SK-N-SH (cell line): Measurements from ENCODE around the gene DLEU7. TPM values are rescaled to one million over a fixed set of nuclear protein-coding genes. Genes with fewer than 3 reads are reported as not detected.

Experiments
- CTCF ChIA-PET: fragments of 300-600, 350-600 bp; formaldehyde crosslinking; extraction: SDS; loops from one replicate; lab custom pipeline; 2021; lab: Yijun Ruan, JAX
- POLR2A ChIA-PET: fragments of 350-600 bp; sonication (Branson Sonifier 250); formaldehyde crosslinking; extraction: SDS; loops from one replicate; lab custom pipeline; 2020; ENCODE audit warnings: antibody characterized with exemption, inconsistent platforms; lab: Yijun Ruan, JAX
- DNase-seq: peaks from one replicate; pipeline ENCODE4 v3.0.0; 2012
- H2AFZ ChIP-seq: fragments of 200-600 bp; sonication (generic); 2 replicates; pipeline ENCODE4 v1.8.1; 2016; ENCODE audit warnings: antibody characterized with exemption, mild to moderate bottlenecking, low read depth
- H3F3A ChIP-seq: fragments of 200-600 bp; sonication (generic); replicated peaks from 2 replicates; pipeline ENCODE3; 2016; ENCODE audit warnings: antibody characterized with exemption, mild to moderate bottlenecking; ENCODE audit not compliant: insufficient read depth
- H3K27ac ChIP-seq, 2 experiments: fragments of 200-500 bp in 1 of 2; fragments of 200-600 bp in 1 of 2; sonication (Bioruptor generic) in 1 of 2; sonication (generic), shearing (Covaris generic) in 1 of 2; 2 replicates each; pipeline versions ENCODE4 v1.5.1 to v1.6.1; 2014 to 2016; ENCODE audit warnings: low read depth in 2 of 2, inconsistent platforms in 1 of 2, low read length in 1 of 2, mild to moderate bottlenecking in 1 of 2, mixed read lengths in 1 of 2
- H3K27me3 ChIP-seq: fragments of 200-600 bp; sonication (generic), shearing (Covaris generic); 2 replicates; pipeline ENCODE4 v1.6.1; 2016; ENCODE audit warnings: mixed run types; ENCODE audit not compliant: insufficient read depth
- H3K36me3 ChIP-seq, 2 experiments: fragments of 200-500 bp in 1 of 2; fragments of 200-600 bp in 1 of 2; sonication (Bioruptor generic) in 1 of 2; sonication (generic) in 1 of 2; replicated peaks in 1 of 2; 2 replicates each; pipeline versions ENCODE3 to v1.5.1; 2014 to 2016; ENCODE audit warnings: low read length in 1 of 2, mild to moderate bottlenecking in 1 of 2; ENCODE audit not compliant: insufficient read depth in 2 of 2, control insufficient read depth in 1 of 2
- H3K4me1 ChIP-seq, 2 experiments: fragments of 200-500 bp in 1 of 2; fragments of 200-600 bp in 1 of 2; sonication (Bioruptor generic) in 1 of 2; sonication (generic), shearing (Covaris generic) in 1 of 2; 2 replicates each; pipeline versions ENCODE4 v1.5.1 to v1.6.1; 2014 to 2016; ENCODE audit warnings: low read depth in 1 of 2, low read length in 1 of 2, mixed run types in 1 of 2; ENCODE audit not compliant: insufficient read depth in 2 of 2, control insufficient read depth in 1 of 2
- H3K4me2 ChIP-seq: fragments of 200-600 bp; sonication (generic), shearing (Covaris generic); 2 replicates; pipeline ENCODE4 v1.6.1; 2017; ENCODE audit warnings: mixed run types
- H3K4me3 ChIP-seq, 2 experiments: fragments of 200-500 bp in 1 of 2; fragments of 200-600 bp in 1 of 2; sonication (Bioruptor generic) in 1 of 2; sonication (generic), shearing (Covaris generic) in 1 of 2; 2 replicates each; pipeline versions ENCODE4 v1.5.1 to v1.8.1; 2014 to 2016; ENCODE audit warnings: low read depth in 2 of 2, inconsistent platforms in 1 of 2, low read length in 1 of 2, mild to moderate bottlenecking in 1 of 2, mixed read lengths in 1 of 2, moderate library complexity in 1 of 2
- H3K79me2 ChIP-seq: fragments of 200-600 bp; sonication (generic); 2 replicates; pipeline ENCODE4 v1.8.1; 2017; ENCODE audit warnings: mild to moderate bottlenecking; ENCODE audit not compliant: insufficient read depth
- H3K9ac ChIP-seq: fragments of 200-600 bp; sonication (generic); 2 replicates; pipeline ENCODE4 v1.6.1; 2017; ENCODE audit warnings: mixed run types
- H3K9me2 ChIP-seq: fragments of 200-600 bp; sonication (generic); 2 replicates; pipeline ENCODE4 v1.6.1; 2017; ENCODE audit warnings: mixed run types
- H3K9me3 ChIP-seq: fragments of 200-600 bp; sonication (generic); 2 replicates; pipeline ENCODE4 v1.6.1; 2017; ENCODE audit warnings: mixed run types, mild to moderate bottlenecking, moderate library complexity
- H4K20me1 ChIP-seq: fragments of 200-600 bp; sonication (generic); 2 replicates; pipeline ENCODE4 v1.6.1; 2017; ENCODE audit warnings: mild to moderate bottlenecking, mixed run types; ENCODE audit not compliant: insufficient read depth
- EP300 ChIP-seq, 2 experiments: IDR thresholded peaks; 2 replicates each; pipeline versions ENCODE4 v1.4.0 to v1.6.1; 2012; ENCODE audit warnings: borderline replicate concordance in 1 of 2, low read depth in 1 of 2, low read length in 1 of 2
- FOSL2 ChIP-seq: IDR thresholded peaks from 2 replicates; pipeline ENCODE4 v1.4.0; 2012; ENCODE audit warnings: low read depth, mild to moderate bottlenecking, moderate library complexity, borderline replicate concordance
- JUND ChIP-seq: IDR thresholded peaks from 2 replicates; pipeline ENCODE4 v1.4.0; 2012
- MXI1 ChIP-seq: IDR thresholded peaks from 2 replicates; pipeline ENCODE4 v1.6.1; 2012; ENCODE audit warnings: mild to moderate bottlenecking, low read depth, low read length, improper control_type of control experiment
- POLR2AphosphoS5 ChIP-seq: IDR thresholded peaks from 2 replicates; pipeline ENCODE4 v1.6.1; 2012; ENCODE audit warnings: low read depth, low read length
- RAD21 ChIP-seq: IDR thresholded peaks from 2 replicates; pipeline ENCODE4 v1.6.1; 2012; ENCODE audit warnings: mild to moderate bottlenecking, low read length
- RXRA ChIP-seq: IDR thresholded peaks from 2 replicates; pipeline ENCODE4 v1.4.0; 2012; ENCODE audit warnings: low read depth, mild to moderate bottlenecking, borderline replicate concordance
- SIN3A ChIP-seq: IDR thresholded peaks from 2 replicates; pipeline ENCODE4 v1.6.1; 2012; ENCODE audit warnings: low read depth, mild to moderate bottlenecking, low read length, moderate library complexity, borderline replicate concordance
- SMC3 ChIP-seq: IDR thresholded peaks from 2 replicates; pipeline ENCODE4 v1.6.1; 2012; ENCODE audit warnings: low read depth, low read length, improper control_type of control experiment
- TCF12 ChIP-seq: IDR thresholded peaks from 2 replicates; pipeline ENCODE4 v1.4.0; 2012
- TEAD4 ChIP-seq: IDR thresholded peaks from 2 replicates; pipeline ENCODE4 v1.4.0; 2012; ENCODE audit warnings: mild to moderate bottlenecking, borderline replicate concordance; ENCODE audit not compliant: insufficient read depth
- WGBS: methylation state at CpG from one replicate; pipeline ENCODE4 v1.1.6; 2017; ENCODE audit warnings: low lambda C conversion rate; 5-methylcytosine and 5-hydroxymethylcytosine counted together
- polyA plus RNA-seq, 3 experiments: library from polyadenylated mRNA; depleted of rRNA; stranded (reverse); fragments of >200 nt; gene quantifications; 2 replicates each; pipeline ENCODE4 v1.2.3, GENCODE V29; 2012
- TF ChIP-seq, protein P1 (sequence below): fragments of 150-350 bp; IDR thresholded peaks from 2 replicates; pipeline ENCODE4 v1.6.1; 2017; ENCODE audit warnings: antibody characterized with exemption, low read length, low read depth, borderline replicate concordance
- TF ChIP-seq, protein P2 (sequence below): fragments of 200-600 bp; sonication (generic); IDR thresholded peaks from 2 replicates; pipeline ENCODE4 v1.6.1; 2017; ENCODE audit warnings: antibody characterized with exemption, mild to moderate bottlenecking, moderate library complexity
- TF ChIP-seq, protein P3 (sequence below): IDR thresholded peaks from 2 replicates; pipeline ENCODE4 v1.4.0; 2012; ENCODE audit warnings: low read depth, borderline replicate concordance
- TF ChIP-seq, protein P4 (sequence below): IDR thresholded peaks from 2 replicates; pipeline ENCODE4 v1.6.1; 2012; ENCODE audit warnings: mild to moderate bottlenecking, low read depth, low read length, moderate library complexity
- TF ChIP-seq, protein P5 (sequence below): IDR thresholded peaks from 2 replicates; pipeline ENCODE4; 2012

The DLEU7 gene
- polyA plus RNA-seq, 1 of the 3 experiments (the other 2 are of a cell fraction) = not detected

DNA sequence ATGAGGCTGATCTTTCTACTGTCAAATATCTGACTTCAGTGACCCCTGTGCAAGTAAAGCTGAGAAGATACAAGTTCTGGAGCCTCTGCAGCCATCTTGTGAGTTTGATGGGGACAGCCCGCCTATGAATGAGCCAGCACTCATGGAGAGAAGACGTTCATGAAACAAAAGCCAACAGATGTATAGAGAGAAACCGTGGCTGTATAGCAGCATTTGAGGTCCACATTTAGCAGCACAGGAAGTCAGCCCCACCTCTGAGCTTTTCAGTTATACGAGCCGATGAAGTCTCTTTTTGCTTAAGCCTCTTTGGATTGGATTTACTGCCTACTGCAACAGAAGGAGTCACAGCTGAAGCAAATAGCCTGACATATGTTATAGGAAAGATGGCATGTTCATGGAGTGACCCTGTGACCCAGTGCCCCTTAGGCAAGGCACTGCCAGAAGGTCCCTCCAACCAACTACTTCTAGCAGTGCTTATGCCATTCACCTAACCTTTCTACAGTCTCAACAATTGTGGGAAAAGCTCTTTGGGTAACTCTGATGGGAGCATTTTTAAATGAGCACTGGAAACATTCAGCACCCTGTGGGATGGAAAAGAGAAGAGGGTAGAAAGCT, 3.5 kb upstream of the DLEU7 start:
- Histone ChIP-seq H3K27me3 (no peaks in the 10 kb centered on the region), H3K9me2 (no peaks in the 10 kb centered on the region), H2AFZ (no peak overlapping the region), H3K4me1 (peaks cover 0 to 10% of the 10 kb centered on the region in 2 experiments; a peak in 1 of 4 replicates), H3K9ac (no peak overlapping the region), H3K9me3 (no peaks in the 10 kb centered on the region), H3K27ac (no peak overlapping the region), H3F3A (no peaks in the 10 kb centered on the region), H3K4me3 (no peak overlapping the region), H4K20me1 (no peaks in the 10 kb centered on the region), H3K79me2 (no peaks in the 10 kb centered on the region), H3K4me2 (no peak overlapping the region), H3K36me3 (no peaks in the 10 kb centered on the region)
- TF ChIP-seq TEAD4 = no peak
- no peak for TF ChIP-seq EP300 (IDR thresholded peaks at IDR 0.05; ENCODE audit: borderline replicate concordance in 1 of 2, low read depth in 1 of 2, low read length in 1 of 2)
- TF ChIP-seq, protein P1, sequence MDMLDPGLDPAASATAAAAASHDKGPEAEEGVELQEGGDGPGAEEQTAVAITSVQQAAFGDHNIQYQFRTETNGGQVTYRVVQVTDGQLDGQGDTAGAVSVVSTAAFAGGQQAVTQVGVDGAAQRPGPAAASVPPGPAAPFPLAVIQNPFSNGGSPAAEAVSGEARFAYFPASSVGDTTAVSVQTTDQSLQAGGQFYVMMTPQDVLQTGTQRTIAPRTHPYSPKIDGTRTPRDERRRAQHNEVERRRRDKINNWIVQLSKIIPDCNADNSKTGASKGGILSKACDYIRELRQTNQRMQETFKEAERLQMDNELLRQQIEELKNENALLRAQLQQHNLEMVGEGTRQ = no peak
- TF ChIP-seq, protein P2, sequence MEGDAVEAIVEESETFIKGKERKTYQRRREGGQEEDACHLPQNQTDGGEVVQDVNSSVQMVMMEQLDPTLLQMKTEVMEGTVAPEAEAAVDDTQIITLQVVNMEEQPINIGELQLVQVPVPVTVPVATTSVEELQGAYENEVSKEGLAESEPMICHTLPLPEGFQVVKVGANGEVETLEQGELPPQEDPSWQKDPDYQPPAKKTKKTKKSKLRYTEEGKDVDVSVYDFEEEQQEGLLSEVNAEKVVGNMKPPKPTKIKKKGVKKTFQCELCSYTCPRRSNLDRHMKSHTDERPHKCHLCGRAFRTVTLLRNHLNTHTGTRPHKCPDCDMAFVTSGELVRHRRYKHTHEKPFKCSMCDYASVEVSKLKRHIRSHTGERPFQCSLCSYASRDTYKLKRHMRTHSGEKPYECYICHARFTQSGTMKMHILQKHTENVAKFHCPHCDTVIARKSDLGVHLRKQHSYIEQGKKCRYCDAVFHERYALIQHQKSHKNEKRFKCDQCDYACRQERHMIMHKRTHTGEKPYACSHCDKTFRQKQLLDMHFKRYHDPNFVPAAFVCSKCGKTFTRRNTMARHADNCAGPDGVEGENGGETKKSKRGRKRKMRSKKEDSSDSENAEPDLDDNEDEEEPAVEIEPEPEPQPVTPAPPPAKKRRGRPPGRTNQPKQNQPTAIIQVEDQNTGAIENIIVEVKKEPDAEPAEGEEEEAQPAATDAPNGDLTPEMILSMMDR = no peak
- TF ChIP-seq, protein P3, sequence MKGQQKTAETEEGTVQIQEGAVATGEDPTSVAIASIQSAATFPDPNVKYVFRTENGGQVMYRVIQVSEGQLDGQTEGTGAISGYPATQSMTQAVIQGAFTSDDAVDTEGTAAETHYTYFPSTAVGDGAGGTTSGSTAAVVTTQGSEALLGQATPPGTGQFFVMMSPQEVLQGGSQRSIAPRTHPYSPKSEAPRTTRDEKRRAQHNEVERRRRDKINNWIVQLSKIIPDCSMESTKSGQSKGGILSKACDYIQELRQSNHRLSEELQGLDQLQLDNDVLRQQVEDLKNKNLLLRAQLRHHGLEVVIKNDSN = no peak
- no peak for TF ChIP-seq SMC3
- TF ChIP-seq JUND = no peak
- no peak for TF ChIP-seq RXRA
- no peak for TF ChIP-seq RAD21
- no peak for TF ChIP-seq SIN3A
- TF ChIP-seq MXI1 = no peak
- no peak for TF ChIP-seq POLR2AphosphoS5
- TF ChIP-seq, protein P4, sequence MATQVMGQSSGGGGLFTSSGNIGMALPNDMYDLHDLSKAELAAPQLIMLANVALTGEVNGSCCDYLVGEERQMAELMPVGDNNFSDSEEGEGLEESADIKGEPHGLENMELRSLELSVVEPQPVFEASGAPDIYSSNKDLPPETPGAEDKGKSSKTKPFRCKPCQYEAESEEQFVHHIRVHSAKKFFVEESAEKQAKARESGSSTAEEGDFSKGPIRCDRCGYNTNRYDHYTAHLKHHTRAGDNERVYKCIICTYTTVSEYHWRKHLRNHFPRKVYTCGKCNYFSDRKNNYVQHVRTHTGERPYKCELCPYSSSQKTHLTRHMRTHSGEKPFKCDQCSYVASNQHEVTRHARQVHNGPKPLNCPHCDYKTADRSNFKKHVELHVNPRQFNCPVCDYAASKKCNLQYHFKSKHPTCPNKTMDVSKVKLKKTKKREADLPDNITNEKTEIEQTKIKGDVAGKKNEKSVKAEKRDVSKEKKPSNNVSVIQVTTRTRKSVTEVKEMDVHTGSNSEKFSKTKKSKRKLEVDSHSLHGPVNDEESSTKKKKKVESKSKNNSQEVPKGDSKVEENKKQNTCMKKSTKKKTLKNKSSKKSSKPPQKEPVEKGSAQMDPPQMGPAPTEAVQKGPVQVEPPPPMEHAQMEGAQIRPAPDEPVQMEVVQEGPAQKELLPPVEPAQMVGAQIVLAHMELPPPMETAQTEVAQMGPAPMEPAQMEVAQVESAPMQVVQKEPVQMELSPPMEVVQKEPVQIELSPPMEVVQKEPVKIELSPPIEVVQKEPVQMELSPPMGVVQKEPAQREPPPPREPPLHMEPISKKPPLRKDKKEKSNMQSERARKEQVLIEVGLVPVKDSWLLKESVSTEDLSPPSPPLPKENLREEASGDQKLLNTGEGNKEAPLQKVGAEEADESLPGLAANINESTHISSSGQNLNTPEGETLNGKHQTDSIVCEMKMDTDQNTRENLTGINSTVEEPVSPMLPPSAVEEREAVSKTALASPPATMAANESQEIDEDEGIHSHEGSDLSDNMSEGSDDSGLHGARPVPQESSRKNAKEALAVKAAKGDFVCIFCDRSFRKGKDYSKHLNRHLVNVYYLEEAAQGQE = no peak
- TF ChIP-seq, protein P5, sequence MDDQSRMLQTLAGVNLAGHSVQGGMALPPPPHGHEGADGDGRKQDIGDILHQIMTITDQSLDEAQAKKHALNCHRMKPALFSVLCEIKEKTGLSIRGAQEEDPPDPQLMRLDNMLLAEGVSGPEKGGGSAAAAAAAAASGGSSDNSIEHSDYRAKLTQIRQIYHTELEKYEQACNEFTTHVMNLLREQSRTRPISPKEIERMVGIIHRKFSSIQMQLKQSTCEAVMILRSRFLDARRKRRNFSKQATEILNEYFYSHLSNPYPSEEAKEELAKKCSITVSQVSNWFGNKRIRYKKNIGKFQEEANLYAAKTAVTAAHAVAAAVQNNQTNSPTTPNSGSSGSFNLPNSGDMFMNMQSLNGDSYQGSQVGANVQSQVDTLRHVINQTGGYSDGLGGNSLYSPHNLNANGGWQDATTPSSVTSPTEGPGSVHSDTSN = no peak
- TF ChIP-seq TCF12 = no peak
- no peak for TF ChIP-seq FOSL2
- ChIA-PET POLR2A (interaction anchor here (0.6 kb wide), 1 partner anchor 62 kb away, joined by 4 read pairs; no protein-coding TSS in a partner anchor), CTCF (interaction anchor here (1.0 to 1.3 kb wide), 3 partner anchors 10 to 251 kb away, joined by 3 to 4 read pairs (median 4); no protein-coding TSS in a partner anchor)
- DNase-seq = no peak
- 55% methylated on average over 5 of the region's 5 CpGs for WGBS
